ENCODE results near the gene CIRBP.
"Not testable (repeated sequence)": the region's sequence is repeated elsewhere in the genome, so short reads cannot be mapped to it uniquely, and the experiment has no call there.

DNA sequence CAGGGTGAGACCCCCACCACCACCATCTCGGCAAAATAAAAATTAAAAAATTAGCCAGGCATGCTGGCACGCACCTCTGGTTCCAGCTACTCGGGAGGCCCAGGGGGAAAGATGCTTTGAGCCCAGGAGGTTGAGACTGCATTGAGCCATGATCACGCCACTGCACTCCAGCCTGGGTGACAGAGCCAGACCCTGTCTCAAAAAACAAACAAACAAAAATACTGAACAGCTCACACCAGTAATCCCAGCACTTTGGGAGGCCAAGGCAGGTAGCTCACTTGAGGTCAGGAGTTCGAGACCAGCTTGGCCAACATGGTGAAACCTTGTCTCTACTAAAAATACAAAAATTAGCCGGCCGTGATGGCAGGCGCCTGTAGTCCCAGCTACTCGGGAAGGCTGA, 36.2 kb downstream of the CIRBP start:
- not testable (repeated sequence) for TF ChIP-seq LEF1 (IDR thresholded peaks at IDR 0.05; ENCODE audit: borderline replicate concordance); BHLHE40 (IDR thresholded peaks at IDR 0.05; ENCODE audit: borderline replicate concordance); FOXM1 (IDR thresholded peaks at IDR 0.05; ENCODE audit: borderline replicate concordance); NFRKB (IDR thresholded peaks at IDR 0.05); FOXA1 (IDR thresholded peaks at IDR 0.05)
- TF ChIP-seq, protein P1, sequence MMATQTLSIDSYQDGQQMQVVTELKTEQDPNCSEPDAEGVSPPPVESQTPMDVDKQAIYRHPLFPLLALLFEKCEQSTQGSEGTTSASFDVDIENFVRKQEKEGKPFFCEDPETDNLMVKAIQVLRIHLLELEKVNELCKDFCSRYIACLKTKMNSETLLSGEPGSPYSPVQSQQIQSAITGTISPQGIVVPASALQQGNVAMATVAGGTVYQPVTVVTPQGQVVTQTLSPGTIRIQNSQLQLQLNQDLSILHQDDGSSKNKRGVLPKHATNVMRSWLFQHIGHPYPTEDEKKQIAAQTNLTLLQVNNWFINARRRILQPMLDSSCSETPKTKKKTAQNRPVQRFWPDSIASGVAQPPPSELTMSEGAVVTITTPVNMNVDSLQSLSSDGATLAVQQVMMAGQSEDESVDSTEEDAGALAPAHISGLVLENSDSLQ (IDR thresholded peaks at IDR 0.05) = not testable (repeated sequence)

Data from HEK293T (cell line).